HFF-Myc (cell line): ENCODE results near the gene ABCA2.

Experiments
- DNase-seq: peaks from one replicate; pipeline ENCODE4 v3.0.0-alpha.2; 2011; ENCODE audit warnings: low read depth; ENCODE audit errors: extremely low read depth
- H3K4me3 ChIP-seq: replicated peaks from 2 replicates; pipeline ENCODE4 v1.5.1; 2011; ENCODE audit warnings: low read depth, mild to moderate bottlenecking, control low read depth, low read length
- TF ChIP-seq, protein P1 (sequence below): IDR thresholded peaks from 2 replicates; pipeline ENCODE4 v1.5.1; 2012; ENCODE audit warnings: mild to moderate bottlenecking, low read depth, low read length, control low read depth; ENCODE audit errors: missing control alignments

The ABCA2 gene

DNA sequence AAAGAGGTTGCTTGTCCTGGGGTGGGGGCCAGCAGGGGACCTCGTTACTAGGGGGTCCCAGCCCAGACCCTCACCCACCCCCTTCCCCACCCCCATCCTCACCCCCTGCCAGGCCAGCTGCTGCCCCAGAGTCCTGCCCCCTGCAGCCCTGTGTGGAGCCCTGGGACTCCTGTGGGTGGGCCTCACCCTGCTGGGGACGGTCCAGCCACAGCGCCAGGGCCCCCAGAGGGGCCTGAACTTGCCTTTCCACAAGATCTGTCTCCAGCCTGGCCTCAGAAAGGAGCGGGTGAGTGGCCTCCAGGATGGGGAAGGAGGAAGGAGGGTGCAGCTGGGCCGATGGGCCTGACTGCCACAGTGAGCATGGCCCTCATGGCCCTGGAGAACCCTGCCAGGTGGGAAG lies 58.3 kb downstream of the ABCA2 start:
- no peak overlapping the region for H3K4me3 ChIP-seq
- TF ChIP-seq, protein P1, sequence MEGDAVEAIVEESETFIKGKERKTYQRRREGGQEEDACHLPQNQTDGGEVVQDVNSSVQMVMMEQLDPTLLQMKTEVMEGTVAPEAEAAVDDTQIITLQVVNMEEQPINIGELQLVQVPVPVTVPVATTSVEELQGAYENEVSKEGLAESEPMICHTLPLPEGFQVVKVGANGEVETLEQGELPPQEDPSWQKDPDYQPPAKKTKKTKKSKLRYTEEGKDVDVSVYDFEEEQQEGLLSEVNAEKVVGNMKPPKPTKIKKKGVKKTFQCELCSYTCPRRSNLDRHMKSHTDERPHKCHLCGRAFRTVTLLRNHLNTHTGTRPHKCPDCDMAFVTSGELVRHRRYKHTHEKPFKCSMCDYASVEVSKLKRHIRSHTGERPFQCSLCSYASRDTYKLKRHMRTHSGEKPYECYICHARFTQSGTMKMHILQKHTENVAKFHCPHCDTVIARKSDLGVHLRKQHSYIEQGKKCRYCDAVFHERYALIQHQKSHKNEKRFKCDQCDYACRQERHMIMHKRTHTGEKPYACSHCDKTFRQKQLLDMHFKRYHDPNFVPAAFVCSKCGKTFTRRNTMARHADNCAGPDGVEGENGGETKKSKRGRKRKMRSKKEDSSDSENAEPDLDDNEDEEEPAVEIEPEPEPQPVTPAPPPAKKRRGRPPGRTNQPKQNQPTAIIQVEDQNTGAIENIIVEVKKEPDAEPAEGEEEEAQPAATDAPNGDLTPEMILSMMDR: no peak
- DNase-seq: no peak

DNA sequence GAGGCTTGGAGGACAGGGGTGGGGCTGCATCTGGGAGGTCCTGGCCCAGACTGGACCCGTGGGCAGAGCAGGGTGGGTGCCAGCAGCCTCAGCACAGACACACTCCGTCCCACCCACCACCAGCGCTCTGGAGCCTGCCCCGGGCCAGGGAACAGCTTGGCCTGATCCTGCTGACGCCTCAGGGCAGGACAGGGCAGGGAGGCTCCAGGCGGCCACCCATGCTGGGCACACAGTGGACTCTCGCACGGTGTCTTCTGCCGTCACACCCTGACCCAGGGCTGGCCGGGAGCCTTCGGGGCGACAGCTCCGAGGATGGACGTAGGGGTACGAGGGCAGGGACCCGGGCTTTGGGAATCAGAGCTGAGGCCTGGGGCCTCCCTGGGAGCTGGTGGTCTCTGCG lies 58.9 kb downstream of the ABCA2 start:
- TF ChIP-seq, protein P1: no peak
- no peak for DNase-seq

DNA sequence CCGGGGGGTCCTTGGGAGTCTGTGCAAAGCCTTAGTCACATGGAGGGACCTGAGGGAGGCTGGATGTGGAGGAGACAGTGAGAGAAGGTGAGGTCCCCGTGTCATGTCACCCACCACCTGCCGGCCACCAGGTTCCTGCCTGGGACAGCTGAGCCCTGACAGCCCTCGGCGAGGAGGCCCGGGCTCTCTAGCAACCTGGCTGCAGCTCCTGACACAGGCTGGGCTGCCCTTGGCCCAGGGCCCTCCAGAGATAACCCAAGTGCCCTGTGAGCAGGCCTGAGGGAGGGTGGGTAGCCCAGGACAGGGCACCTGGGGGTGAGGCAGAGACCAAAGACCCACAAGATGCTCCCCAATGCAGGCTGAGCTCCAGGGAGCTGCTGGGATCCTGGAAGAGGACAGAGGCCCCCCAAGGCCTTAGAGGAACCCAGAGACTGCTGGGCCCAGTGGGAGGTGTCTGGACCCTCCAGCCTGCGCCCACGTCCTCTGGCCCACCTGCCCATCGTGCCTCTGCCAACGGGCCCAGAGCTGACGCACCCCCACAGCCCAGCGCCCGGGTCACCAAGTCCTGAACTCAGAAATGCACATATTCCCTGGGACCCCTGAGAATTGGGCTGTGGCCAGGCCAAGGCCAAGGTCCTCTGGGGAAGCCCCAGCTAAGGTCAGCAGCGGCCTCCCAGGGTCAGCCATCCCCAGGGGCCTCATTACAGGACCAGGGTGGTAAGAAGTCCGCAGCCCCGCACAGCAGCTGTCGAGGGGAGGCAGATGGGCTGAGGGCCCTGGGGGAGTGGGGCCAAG lies 59.5 kb downstream of the ABCA2 start:
- no peak overlapping the region for H3K4me3 ChIP-seq
- TF ChIP-seq, protein P1: no peak
- no peak for DNase-seq

More for the DNA sequence above, 58.9 kb downstream of the ABCA2 start:
- H3K4me3 ChIP-seq: no peak overlapping the region

DNA sequence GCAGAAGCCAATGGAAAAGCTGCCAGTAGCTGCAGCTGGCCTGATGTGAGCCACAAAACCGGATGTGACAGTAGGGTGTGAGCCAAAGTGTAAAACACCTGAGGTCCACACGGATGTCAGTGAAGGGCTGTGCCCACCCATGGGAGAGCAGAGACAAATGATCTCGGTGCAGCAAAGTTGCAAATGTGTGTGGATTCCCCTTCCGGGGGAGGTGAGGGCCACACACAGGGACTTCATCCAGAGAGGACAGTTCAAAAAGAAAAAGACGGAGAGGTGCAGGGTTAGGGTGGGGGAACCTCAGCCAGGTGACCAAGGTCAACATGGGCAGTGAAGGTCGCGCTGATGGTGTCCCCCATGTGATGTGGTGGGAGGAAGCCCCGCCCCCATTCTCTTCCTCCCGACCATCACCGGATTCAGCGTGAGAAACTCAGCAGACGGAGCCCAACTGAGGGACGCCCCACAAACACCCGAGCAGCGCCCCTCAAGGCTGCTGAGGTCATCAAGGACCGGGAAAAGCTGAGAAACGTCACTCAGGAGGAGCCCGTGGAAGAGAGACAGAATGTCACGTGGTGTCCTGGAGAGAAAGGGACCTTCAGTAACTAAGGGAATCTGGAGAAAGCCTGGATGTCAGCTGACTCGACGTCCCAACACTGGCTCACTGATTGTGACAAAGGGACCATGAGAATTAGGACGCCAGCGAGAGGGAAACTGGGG lies 62.1 kb downstream of the ABCA2 start:
- H3K4me3 ChIP-seq: no peak overlapping the region
- no peak for DNase-seq
- TF ChIP-seq, protein P1: no peak

DNA sequence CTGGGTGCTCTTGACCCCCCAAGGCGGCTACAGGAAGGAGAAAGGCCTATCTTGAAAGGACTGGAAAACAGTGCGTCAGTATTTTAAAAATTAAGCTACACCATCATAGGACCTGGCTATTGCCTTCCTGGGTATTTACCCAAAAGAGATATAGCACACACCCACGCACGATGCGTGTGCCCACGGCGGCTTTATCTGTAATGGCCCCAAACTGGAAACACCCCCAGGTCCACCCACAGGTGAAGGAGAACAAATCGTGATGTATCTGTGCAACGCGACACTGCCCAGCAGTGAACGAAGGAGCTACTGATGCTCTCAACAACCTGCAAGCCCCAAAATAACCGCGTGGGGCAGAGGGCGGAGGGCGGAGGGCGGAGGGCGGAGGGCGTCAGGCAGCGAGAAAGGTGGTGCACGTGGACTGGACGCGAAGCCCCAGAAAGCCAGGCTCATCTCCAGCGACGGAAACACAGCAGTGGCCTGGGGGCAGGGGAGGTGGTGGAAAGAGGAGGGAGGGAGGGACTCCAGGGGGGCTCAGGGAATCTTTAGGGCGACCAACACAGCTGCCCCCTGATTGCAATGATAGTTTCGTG lies 63.1 kb downstream of the ABCA2 start:
- TF ChIP-seq, protein P1: no peak
- H3K4me3 ChIP-seq: no peak overlapping the region
- DNase-seq: no peak

DNA sequence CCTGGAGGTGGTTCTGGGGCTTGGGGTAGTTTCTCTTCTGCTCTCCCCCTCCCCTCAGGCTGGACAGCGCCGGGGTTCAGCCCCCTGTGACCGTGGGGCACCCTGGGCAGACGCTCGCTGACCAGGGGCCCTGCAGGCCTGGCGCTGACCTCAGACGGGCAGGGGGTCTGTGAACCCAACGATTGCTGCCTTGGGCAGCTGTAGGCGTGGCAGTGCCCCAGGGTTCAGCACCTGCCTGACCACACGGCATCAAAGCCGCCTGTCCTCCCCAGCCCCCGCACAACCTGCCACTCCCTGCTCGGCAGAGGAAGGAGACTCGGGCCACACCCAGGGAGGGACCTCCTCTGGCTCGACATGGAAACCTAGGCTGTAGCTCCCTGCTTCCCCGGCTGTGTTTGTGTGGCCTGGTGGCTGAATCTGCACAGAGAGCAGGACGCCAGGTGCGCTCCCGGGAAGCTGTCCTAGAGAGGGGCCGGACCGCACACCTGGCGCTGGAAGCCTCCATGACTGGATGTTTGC lies 63.8 kb downstream of the ABCA2 start:
- no peak overlapping the region for H3K4me3 ChIP-seq
- DNase-seq: no peak
- TF ChIP-seq, protein P1: no peak
